Hematopoietic multipotent progenitor cell treated with erythropoietin and hydrocortisone succinate and interleukin-3 and kit ligand, for 6 days (in vitro differentiated cells): ENCODE data around the gene TBC1D22A.
"Not testable (repeated sequence)": the region's sequence is repeated elsewhere in the genome, so short reads cannot be mapped to it uniquely, and the experiment has no call there.

Experiments
- DNase-seq: peaks from one replicate; pipeline ENCODE4 v3.0.0-alpha.2; 2015

Gene TBC1D22A

GRCh38 chr22:47116426-47117341, 354.2 kb downstream of the TBC1D22A start:
- DNase-seq = no peak

- DNase-seq = not testable (repeated sequence)
These were observed 355.0 kb downstream of the TBC1D22A start for GRCh38 chr22:47117442-47117841.

GRCh38 chr22:47119181-47119580, 356.7 kb downstream of the TBC1D22A start:
- DNase-seq = no peak

DNA sequence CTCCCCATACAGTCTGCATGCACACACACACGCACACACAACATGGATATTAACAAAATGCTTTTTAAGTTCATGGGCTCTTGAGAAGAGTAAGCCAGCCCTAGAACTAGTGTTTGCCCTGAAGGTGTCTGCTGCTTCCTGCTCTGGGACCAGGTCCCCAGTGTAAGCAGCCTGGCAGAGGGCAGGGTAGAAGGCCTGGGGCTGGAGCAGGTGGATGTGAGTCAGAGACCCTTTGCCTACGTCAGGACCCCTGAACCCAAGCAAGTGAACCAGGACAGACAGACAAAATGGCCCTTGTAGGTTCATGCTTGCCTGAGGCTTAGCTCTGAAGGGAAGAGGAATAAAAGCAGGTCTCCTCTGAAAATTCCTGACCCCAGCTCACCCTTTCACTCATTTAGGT, 357.9 kb downstream of the TBC1D22A start:
- no peak for DNase-seq

DNA sequence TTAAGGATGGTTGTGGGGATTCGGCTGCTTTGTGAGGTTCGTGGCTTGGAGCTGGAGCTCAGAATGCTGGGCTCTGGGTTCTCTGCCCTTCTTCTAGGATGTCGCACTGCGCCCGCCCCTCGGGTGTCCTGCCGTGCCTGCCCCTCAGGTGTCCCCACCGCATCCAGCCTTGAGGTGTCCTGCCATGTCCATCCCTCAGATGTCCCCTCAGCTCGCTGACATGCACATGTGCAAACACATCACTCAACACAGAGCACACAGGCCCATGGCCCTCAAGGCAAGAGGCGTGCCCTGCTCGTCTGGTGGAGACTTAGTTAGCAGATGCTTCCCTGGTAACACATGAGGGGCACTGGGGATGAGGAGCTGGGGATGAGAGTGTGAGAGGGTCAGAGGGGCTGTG, 359.3 kb downstream of the TBC1D22A start:
- no peak for DNase-seq

GRCh38 chr22:47122441-47123000, 360.1 kb downstream of the TBC1D22A start:
- no peak for DNase-seq

GRCh38 chr22:47123006-47123826, 360.8 kb downstream of the TBC1D22A start:
- no peak for DNase-seq

DNA sequence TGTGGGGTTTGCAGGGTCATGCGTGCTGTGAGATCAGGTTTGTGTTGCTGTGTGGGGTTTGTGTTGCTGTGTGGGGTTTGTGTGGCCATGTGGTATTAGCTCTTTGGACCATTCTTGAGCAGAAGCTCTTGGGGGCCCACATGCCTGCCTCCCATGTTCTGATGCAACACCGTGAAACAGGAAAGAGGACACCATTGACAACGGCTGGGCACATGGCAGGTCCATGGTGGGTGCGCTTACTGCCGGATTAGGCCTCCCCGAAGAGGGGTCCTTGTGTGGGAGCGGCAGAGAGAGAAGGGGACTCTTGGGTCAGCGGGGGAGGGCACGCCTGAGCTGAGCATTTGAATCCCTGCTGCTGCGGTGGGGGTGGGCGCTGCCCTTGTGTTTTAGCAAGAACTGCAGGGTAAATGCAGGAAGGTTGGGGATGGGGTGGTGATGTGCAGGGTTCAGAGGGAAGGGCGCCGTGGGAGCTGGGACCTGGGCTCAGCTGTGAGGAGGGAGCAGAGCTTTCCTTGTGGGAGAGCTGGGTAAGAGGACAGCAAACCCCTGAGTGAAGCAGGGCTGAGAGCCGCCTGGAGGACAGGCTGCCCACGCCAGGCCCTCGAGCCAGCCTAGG, 361.5 kb downstream of the TBC1D22A start:
- DNase-seq = no peak

DNA sequence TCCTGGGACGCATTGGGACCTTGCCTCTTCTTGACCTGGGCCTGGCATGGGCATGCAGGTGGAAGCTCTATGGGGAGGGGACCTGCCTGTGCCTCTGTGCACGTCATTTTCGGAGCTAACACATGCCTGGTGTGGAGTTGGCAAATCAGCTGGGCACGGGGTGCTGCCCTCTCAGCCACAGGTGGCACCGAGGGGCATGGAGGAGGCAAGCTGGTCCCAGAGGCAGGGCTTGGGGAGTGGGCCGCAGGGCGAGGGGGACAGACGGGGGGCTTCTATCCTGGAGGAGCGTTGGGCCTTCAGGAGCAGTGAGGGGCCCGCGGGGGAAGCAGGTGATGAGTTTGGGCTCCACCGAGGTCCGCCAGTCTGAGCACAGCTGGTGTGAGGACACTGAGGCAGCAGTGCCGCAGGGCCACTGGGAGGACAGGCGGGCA, 362.0 kb downstream of the TBC1D22A start:
- DNase-seq = no peak

DNA sequence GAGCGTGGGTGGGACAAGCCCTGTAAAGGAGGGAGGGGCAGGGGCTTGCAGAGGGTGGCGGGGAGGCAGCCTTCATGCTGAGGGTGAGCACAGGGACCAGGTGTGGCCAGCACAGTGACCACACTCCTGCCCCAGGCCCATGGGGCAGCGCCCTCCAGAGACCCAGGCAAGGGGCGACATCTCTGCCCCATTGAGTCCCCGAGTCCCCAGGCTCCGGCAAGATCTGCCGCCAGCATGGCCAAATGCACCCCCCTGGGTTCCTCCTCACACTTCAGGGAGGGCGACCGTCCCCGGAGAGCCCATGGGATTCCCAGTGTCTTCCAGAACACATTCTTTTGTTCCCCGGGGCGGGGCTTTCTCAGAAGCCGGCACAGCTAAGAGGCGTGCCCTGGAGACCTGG, 362.5 kb downstream of the TBC1D22A start:
- DNase-seq = no peak

DNA sequence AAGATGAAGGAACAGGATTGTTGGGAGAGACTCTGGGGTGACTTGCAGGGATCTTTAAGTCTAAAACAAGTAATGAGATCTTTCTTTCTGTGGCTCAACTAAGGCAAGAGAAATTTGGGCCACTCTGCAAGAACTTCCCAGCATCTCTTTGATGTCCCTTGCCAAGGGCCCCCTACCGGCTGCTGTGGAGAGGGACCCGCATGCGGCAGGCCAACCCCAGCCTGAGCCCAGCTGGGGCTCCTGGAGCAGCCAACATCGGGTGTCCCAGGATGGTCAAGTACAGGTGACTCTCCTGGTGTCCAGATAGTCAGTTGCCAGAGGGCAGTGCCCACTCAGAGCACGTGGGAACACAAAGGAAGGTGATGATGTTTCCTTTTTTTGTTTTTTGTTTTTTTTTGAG, 363.2 kb downstream of the TBC1D22A start:
- no peak for DNase-seq

DNA sequence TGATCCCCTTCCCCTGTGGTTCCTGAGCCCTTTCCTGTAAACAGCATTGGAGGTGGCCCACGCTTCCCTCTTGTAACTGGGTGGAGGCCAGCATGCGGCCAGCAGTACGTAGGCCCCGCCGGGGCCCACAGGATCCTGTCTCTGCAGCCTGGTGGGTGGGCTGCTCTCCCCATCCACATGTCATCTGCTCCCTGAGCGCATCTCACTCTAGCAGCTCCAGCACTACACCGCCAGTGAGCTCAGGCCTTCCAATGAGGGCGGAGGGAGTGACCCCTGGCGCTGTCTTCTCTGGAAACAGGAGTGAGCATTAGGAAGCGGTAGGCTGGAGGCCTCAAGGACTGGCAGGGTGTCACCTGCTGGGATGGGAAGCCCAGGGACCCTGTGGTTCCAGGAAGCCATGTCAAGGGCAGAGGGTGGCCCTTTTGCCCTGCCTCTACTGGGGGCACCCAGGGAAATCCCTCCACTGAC, 363.9 kb downstream of the TBC1D22A start:
- DNase-seq = no peak

GRCh38 chr22:47127441-47127871, 365.0 kb downstream of the TBC1D22A start:
- no peak for DNase-seq

DNA sequence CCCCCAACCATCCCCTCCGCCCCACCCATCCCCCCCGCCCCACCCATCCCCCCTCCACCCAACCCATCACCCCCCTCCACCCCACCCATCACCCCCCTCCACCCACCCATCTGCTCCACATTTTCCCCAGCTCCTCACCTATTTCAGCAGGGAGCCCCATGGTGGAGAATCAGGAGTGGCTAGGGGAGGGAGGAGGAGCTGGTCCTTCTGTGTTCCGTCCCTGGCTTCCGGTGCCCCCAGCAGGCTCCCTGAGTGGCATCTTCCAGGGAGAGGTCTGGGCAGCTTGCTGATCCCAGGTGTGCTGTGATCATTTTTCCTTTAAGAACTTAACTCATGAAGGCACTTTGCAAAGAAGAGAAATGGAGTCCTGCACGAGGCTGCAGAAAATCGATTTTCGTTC, 365.8 kb downstream of the TBC1D22A start:
- DNase-seq = no peak

- DNase-seq = no peak
These were observed 366.3 kb downstream of the TBC1D22A start for GRCh38 chr22:47128622-47129215.

- DNase-seq = peak; percentile 60
These were observed 367.6 kb downstream of the TBC1D22A start for GRCh38 chr22:47129902-47130635.

- no peak for DNase-seq
These were observed 368.6 kb downstream of the TBC1D22A start for GRCh38 chr22:47130883-47131631.

GRCh38 chr22:47131632-47132427, 369.4 kb downstream of the TBC1D22A start:
- DNase-seq = no peak

DNA sequence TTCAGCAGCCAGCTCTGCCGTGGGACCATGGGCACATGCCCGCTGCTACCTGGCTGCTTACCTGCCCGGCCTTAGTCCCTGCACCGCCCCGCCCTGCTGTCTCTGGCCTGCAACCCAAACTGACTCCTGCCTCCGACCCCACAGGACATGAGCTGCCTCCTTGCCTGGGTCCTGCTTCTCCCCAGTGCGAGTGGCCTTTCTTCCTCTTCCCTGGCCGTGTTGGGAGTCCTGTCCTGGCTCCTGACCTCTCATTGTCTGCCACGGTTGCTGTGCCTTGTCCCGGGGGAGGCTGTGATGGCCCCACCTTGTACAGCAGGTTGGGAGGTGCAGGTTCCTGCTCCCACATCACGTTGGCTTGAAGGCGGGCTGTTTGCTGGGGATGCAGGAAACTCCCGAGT, 370.0 kb downstream of the TBC1D22A start:
- no peak for DNase-seq
